ENCODE measurements around the gene MERTK. TPM values are rescaled to one million over a fixed set of nuclear protein-coding genes. Genes with fewer than 3 reads are reported as not detected.

Gene MERTK
- total and polyA plus RNA-seq, 2 of the 13 experiments (the other 11 are each of a cell fraction or from before 2014, with no cell fraction given): 37.3 to 44.7 TPM

GRCh38 chr2:111975053-111975552 is 76.7 kb downstream of the MERTK start (continued):
- TF ChIP-seq, protein P1, sequence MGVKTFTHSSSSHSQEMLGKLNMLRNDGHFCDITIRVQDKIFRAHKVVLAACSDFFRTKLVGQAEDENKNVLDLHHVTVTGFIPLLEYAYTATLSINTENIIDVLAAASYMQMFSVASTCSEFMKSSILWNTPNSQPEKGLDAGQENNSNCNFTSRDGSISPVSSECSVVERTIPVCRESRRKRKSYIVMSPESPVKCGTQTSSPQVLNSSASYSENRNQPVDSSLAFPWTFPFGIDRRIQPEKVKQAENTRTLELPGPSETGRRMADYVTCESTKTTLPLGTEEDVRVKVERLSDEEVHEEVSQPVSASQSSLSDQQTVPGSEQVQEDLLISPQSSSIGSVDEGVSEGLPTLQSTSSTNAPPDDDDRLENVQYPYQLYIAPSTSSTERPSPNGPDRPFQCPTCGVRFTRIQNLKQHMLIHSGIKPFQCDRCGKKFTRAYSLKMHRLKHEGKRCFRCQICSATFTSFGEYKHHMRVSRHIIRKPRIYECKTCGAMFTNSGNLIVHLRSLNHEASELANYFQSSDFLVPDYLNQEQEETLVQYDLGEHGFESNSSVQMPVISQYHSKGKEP (CRISPR knock-in tag; IDR thresholded peaks at IDR 0.05): no peak
- TF ChIP-seq MXD3 (CRISPR knock-in tag; IDR thresholded peaks at IDR 0.05): peak; percentile 35; the same call in 1 of the 2 replicates
- TF ChIP-seq, protein P2, sequence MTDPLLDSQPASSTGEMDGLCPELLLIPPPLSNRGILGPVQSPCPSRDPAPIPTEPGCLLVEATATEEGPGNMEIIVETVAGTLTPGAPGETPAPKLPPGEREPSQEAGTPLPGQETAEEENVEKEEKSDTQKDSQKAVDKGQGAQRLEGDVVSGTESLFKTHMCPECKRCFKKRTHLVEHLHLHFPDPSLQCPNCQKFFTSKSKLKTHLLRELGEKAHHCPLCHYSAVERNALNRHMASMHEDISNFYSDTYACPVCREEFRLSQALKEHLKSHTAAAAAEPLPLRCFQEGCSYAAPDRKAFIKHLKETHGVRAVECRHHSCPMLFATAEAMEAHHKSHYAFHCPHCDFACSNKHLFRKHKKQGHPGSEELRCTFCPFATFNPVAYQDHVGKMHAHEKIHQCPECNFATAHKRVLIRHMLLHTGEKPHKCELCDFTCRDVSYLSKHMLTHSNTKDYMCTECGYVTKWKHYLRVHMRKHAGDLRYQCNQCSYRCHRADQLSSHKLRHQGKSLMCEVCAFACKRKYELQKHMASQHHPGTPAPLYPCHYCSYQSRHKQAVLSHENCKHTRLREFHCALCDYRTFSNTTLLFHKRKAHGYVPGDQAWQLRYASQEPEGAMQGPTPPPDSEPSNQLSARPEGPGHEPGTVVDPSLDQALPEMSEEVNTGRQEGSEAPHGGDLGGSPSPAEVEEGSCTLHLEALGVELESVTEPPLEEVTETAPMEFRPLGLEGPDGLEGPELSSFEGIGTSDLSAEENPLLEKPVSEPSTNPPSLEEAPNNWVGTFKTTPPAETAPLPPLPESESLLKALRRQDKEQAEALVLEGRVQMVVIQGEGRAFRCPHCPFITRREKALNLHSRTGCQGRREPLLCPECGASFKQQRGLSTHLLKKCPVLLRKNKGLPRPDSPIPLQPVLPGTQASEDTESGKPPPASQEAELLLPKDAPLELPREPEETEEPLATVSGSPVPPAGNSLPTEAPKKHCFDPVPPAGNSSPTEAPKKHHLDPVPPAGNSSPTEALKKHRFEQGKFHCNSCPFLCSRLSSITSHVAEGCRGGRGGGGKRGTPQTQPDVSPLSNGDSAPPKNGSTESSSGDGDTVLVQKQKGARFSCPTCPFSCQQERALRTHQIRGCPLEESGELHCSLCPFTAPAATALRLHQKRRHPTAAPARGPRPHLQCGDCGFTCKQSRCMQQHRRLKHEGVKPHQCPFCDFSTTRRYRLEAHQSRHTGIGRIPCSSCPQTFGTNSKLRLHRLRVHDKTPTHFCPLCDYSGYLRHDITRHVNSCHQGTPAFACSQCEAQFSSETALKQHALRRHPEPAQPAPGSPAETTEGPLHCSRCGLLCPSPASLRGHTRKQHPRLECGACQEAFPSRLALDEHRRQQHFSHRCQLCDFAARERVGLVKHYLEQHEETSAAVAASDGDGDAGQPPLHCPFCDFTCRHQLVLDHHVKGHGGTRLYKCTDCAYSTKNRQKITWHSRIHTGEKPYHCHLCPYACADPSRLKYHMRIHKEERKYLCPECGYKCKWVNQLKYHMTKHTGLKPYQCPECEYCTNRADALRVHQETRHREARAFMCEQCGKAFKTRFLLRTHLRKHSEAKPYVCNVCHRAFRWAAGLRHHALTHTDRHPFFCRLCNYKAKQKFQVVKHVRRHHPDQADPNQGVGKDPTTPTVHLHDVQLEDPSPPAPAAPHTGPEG (CRISPR knock-in tag; IDR thresholded peaks at IDR 0.05): no peak
- TF ChIP-seq ZBTB1 (CRISPR knock-in tag; IDR thresholded peaks at IDR 0.05; ENCODE audit: borderline replicate concordance): no peak
- no peak; the same call in 1 of the 2 replicates for TF ChIP-seq IKZF5 (CRISPR knock-in tag; IDR thresholded peaks at IDR 0.05)
- no peak for TF ChIP-seq ZNF34 (CRISPR knock-in tag; IDR thresholded peaks at IDR 0.05; ENCODE audit: borderline replicate concordance)
- TF ChIP-seq PLRG1 (conservative IDR thresholded peaks at IDR 0.05): no peak
- TF ChIP-seq SMARCE1 (IDR thresholded peaks at IDR 0.05; ENCODE audit: borderline replicate concordance): no peak
- no peak for TF ChIP-seq SKIL (CRISPR knock-in tag; IDR thresholded peaks at IDR 0.05; ENCODE audit: borderline replicate concordance)
- peak; percentile 31; the same call in 1 of the 2 replicates for TF ChIP-seq NFE2 (CRISPR knock-in tag; IDR thresholded peaks at IDR 0.05)
- TF ChIP-seq, protein P3, sequence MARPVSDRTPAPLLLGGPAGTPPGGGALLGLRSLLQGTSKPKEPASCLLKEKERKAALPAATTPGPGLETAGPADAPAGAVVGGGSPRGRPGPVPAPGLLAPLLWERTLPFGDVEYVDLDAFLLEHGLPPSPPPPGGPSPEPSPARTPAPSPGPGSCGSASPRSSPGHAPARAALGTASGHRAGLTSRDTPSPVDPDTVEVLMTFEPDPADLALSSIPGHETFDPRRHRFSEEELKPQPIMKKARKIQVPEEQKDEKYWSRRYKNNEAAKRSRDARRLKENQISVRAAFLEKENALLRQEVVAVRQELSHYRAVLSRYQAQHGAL (CRISPR knock-in tag; IDR thresholded peaks at IDR 0.05; ENCODE audit: not compliant biosample characterization): no peak
- TF ChIP-seq PREB (CRISPR knock-in tag; IDR thresholded peaks at IDR 0.05): no peak
- TF ChIP-seq, protein P4, sequence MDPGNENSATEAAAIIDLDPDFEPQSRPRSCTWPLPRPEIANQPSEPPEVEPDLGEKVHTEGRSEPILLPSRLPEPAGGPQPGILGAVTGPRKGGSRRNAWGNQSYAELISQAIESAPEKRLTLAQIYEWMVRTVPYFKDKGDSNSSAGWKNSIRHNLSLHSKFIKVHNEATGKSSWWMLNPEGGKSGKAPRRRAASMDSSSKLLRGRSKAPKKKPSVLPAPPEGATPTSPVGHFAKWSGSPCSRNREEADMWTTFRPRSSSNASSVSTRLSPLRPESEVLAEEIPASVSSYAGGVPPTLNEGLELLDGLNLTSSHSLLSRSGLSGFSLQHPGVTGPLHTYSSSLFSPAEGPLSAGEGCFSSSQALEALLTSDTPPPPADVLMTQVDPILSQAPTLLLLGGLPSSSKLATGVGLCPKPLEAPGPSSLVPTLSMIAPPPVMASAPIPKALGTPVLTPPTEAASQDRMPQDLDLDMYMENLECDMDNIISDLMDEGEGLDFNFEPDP (CRISPR knock-in tag; conservative IDR thresholded peaks at IDR 0.05): no peak
